GM12878 (cell line): Measurements from ENCODE around the gene ABCC5. TPM values are rescaled to one million over a fixed set of nuclear protein-coding genes. Genes with fewer than 3 reads are reported as not detected.

Source experiments
- BHLHE40 ChIP-seq, 2 experiments: fragments of 450-650 bp in 1 of 2; IDR thresholded peaks; 2 replicates each; pipeline ENCODE4 v1.6.1; 2011 to 2017; ENCODE audit warnings: low read depth in 2 of 2, borderline replicate concordance in 1 of 2, improper control_type of control experiment in 1 of 2, low read length in 1 of 2, mild to moderate bottlenecking in 1 of 2
- CHD2 ChIP-seq: IDR thresholded peaks from 2 replicates; pipeline ENCODE4 v1.6.1; 2011; ENCODE audit warnings: low read depth, low read length, improper control_type of control experiment, borderline replicate concordance
- DPF2 ChIP-seq: fragments of 450-650 bp; IDR thresholded peaks from 2 replicates; pipeline ENCODE4 v1.6.1; 2017; ENCODE audit warnings: mild to moderate bottlenecking
- ELK1 ChIP-seq: IDR thresholded peaks from 2 replicates; pipeline ENCODE4 v1.6.1; 2012; ENCODE audit warnings: low read depth, low read length, improper control_type of control experiment
- ETV6 ChIP-seq, 2 experiments: fragments of 450-650 bp in 1 of 2; IDR thresholded peaks in 1 of 2; conservative IDR thresholded peaks in 1 of 2; 2 replicates each; pipeline ENCODE4 v1.6.1; 2014; ENCODE audit warnings: antibody characterized with exemption in 1 of 2, borderline replicate concordance in 1 of 2, low read depth in 1 of 2, mild to moderate bottlenecking in 1 of 2, moderate library complexity in 1 of 2
- HCFC1 ChIP-seq: fragments of 150-350 bp; IDR thresholded peaks from 2 replicates; pipeline ENCODE4 v1.6.1; 2014; ENCODE audit warnings: low read length
- MAX ChIP-seq: IDR thresholded peaks from 2 replicates; pipeline ENCODE4 v1.6.1; 2012; ENCODE audit warnings: low read depth, low read length, improper control_type of control experiment
- MEF2A ChIP-seq: IDR thresholded peaks from 2 replicates; pipeline ENCODE4 v1.6.1; 2011; ENCODE audit warnings: low read depth, mild to moderate bottlenecking, low read length, moderate library complexity; ENCODE audit not compliant: insufficient read depth
- MTA2 ChIP-seq: fragments of 450-650 bp; IDR thresholded peaks from 2 replicates; pipeline ENCODE4 v1.6.1; 2016; ENCODE audit warnings: low read depth, mild to moderate bottlenecking, moderate library complexity
- NFXL1 ChIP-seq: fragments of 450-650 bp; IDR thresholded peaks from 2 replicates; pipeline ENCODE4 v1.6.1; 2017; ENCODE audit warnings: antibody characterized with exemption, mild to moderate bottlenecking, borderline replicate concordance
- NKRF ChIP-seq: fragments of 450-650 bp; conservative IDR thresholded peaks from 2 replicates; pipeline ENCODE4 v1.6.1; 2017; ENCODE audit warnings: mild to moderate bottlenecking, moderate library complexity
- NRF1 ChIP-seq: conservative IDR thresholded peaks from 2 replicates; pipeline ENCODE4 v1.6.1; 2011; ENCODE audit warnings: mild to moderate bottlenecking, low read depth, low read length, improper control_type of control experiment
- PAX8 ChIP-seq: fragments of 450-650 bp; IDR thresholded peaks from 2 replicates; pipeline ENCODE4 v1.6.1; 2017; ENCODE audit warnings: mild to moderate bottlenecking, moderate library complexity
- POLR2AphosphoS2 ChIP-seq: IDR thresholded peaks from 2 replicates; pipeline ENCODE4 v1.6.1; 2011; ENCODE audit warnings: low read depth, mild to moderate bottlenecking, low read length, improper control_type of control experiment, moderate library complexity
- RUNX3 ChIP-seq: IDR thresholded peaks from 2 replicates; pipeline ENCODE4 v1.6.1; 2012; ENCODE audit warnings: low read length, inconsistent platforms
- SMC3 ChIP-seq: IDR thresholded peaks from 2 replicates; pipeline ENCODE4 v1.6.1; 2011; ENCODE audit warnings: low read length, improper control_type of control experiment, borderline replicate concordance
- SP1 ChIP-seq: IDR thresholded peaks from one replicate; pipeline ENCODE4 v1.6.1; 2011; ENCODE audit warnings: low read depth, low read length
- STAT3 ChIP-seq: IDR thresholded peaks from 2 replicates; pipeline ENCODE4 v1.6.1; 2011; ENCODE audit warnings: low read depth, low read length, improper control_type of control experiment
- USF2 ChIP-seq: IDR thresholded peaks from 2 replicates; pipeline ENCODE4 v1.6.1; 2011; ENCODE audit warnings: low read depth, low read length, improper control_type of control experiment, borderline replicate concordance
- ZNF622 ChIP-seq: fragments of 450-650 bp; IDR thresholded peaks from 2 replicates; pipeline ENCODE4 v1.6.1; 2017; ENCODE audit warnings: mild to moderate bottlenecking, inconsistent platforms
- polyA plus RNA-seq, 11 experiments: library from polyadenylated mRNA; depleted of rRNA in 4 of 11; unstranded in 6 of 11; stranded (reverse) in 5 of 11; fragments of >200 nt; fragmentation: Nextera tagmentation in 4 of 11; fragmentation: Illumina TruSeq in 1 of 11; extraction: Ambion mirVana in 4 of 11; extraction: Trizol in 1 of 11; gene quantifications; 1 replicate in 1 of 11; 2 replicates in 10 of 11; pipeline versions ENCODE4 v1.2.1 to v1.2.3, GENCODE V29; 2011 to 2016; ENCODE audit warnings: inconsistent platforms in 2 of 11, missing spikeins in 2 of 11, low read depth in 1 of 11
- total RNA-seq, 4 experiments: library from RNA; depleted of rRNA in 3 of 4; stranded (reverse); fragments of >200 nt in 3 of 4; fragmentation: Illumina TruSeq in 1 of 4; extraction: Trizol in 1 of 4; gene quantifications; 2 replicates each; pipeline versions ENCODE4 v1.2.1 to v1.2.3, GENCODE V29; 2013 to 2021
- TF ChIP-seq, protein P1 (sequence below): fragments of 450-650 bp; IDR thresholded peaks from 2 replicates; pipeline ENCODE4 v1.6.1; 2017; ENCODE audit warnings: mild to moderate bottlenecking
- TF ChIP-seq, protein P2 (sequence below): IDR thresholded peaks from 2 replicates; pipeline ENCODE4 v1.6.1; 2011; ENCODE audit warnings: mild to moderate bottlenecking, low read depth, low read length, moderate library complexity; ENCODE audit not compliant: insufficient replicate concordance

The ABCC5 gene
- total and polyA plus RNA-seq, 10 of the 15 experiments (the other 5 are each of a cell fraction or from before 2014, with no cell fraction given) = 6.0 to 17.8 (median 9.7) TPM

DNA sequence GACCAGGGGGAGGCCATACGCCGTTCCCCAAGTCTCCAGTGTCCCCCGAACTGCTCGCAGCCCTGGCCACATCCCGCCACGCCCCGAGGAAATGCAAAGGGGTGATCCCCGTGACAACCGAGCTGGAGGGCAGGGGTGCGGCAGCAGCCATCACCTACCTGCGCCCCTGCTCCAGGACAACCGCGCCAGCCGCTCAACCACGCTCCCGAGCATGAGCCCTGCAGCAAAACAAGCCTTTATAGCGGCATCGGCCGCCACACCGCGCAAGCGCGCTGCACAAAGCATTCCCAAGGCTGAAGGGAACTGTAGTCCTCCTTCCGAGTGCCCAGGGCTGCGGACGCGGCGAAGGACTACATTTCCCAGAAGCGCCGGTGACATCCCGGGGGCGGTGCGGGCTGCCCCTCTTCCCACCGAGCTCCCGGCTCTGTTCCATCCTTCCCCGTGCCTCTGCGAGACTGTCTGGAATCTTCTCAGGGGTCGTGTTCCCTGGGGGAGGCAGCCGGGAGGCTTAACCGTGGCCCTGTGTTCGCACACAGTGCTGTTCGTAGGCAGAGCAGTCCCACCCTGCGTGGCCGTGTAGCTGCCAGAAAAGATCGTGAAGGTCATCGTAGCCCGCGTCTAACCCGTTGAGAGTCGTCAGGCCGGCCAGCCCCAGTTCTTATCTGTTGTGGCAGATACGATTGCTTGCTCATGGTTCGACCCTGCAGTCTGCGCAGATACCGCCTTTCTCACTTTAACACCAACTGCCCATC lies at the start of gene ABCC5 (continued):
- TF ChIP-seq MEF2A (no peak), ELK1 (no peak), HCFC1 (peak; percentile 95), RUNX3 (no peak; the same call in 1 of the 2 replicates), NRF1 (peak; percentile 51), ZNF622 (no peak), ETV6 (conservative IDR thresholded peaks at IDR 0.05 in 1 of 2, IDR thresholded peaks at IDR 0.05 in 1 of 2; ENCODE audit: borderline replicate concordance in 1 of 2, low read depth in 1 of 2) (no peak), SMC3 (no peak), SP1 (no peak), USF2 (no peak), DPF2 (no peak), NFXL1 (no peak), BHLHE40 (IDR thresholded peaks at IDR 0.05; ENCODE audit: borderline replicate concordance in 1 of 2, low read depth in 2 of 2, low read length in 1 of 2) (0 out of 4 replicates have a peak, but pooled peaks of 1 of the 2 experiments have one; percentile 5), CHD2 (0 out of 2 replicates have a peak, but pooled peaks have one; percentile 23), NKRF (no peak; the same call in 1 of the 2 replicates), MTA2 (0 out of 2 replicates have a peak, but pooled peaks have one; percentile 9), POLR2AphosphoS2 (no peak), PAX8 (no peak), STAT3 (no peak), MAX (no peak)
- TF ChIP-seq, protein P1, sequence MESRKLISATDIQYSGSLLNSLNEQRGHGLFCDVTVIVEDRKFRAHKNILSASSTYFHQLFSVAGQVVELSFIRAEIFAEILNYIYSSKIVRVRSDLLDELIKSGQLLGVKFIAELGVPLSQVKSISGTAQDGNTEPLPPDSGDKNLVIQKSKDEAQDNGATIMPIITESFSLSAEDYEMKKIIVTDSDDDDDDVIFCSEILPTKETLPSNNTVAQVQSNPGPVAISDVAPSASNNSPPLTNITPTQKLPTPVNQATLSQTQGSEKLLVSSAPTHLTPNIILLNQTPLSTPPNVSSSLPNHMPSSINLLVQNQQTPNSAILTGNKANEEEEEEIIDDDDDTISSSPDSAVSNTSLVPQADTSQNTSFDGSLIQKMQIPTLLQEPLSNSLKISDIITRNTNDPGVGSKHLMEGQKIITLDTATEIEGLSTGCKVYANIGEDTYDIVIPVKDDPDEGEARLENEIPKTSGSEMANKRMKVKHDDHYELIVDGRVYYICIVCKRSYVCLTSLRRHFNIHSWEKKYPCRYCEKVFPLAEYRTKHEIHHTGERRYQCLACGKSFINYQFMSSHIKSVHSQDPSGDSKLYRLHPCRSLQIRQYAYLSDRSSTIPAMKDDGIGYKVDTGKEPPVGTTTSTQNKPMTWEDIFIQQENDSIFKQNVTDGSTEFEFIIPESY = no peak
- TF ChIP-seq, protein P2, sequence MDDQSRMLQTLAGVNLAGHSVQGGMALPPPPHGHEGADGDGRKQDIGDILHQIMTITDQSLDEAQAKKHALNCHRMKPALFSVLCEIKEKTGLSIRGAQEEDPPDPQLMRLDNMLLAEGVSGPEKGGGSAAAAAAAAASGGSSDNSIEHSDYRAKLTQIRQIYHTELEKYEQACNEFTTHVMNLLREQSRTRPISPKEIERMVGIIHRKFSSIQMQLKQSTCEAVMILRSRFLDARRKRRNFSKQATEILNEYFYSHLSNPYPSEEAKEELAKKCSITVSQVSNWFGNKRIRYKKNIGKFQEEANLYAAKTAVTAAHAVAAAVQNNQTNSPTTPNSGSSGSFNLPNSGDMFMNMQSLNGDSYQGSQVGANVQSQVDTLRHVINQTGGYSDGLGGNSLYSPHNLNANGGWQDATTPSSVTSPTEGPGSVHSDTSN = no peak
